ENCODE data around the gene TGM4. TPM values are rescaled to one million over a fixed set of nuclear protein-coding genes. Genes with fewer than 3 reads are reported as not detected.
A peak's percentile ranks its signal among the peaks of the same experiment; 100 is the strongest.
"Not testable (repeated sequence)": the region's sequence is repeated elsewhere in the genome, so short reads cannot be mapped to it uniquely, and the experiment has no call there.

Gene TGM4
- total RNA-seq, 4 donors from 2014 or later = not detected

DNA sequence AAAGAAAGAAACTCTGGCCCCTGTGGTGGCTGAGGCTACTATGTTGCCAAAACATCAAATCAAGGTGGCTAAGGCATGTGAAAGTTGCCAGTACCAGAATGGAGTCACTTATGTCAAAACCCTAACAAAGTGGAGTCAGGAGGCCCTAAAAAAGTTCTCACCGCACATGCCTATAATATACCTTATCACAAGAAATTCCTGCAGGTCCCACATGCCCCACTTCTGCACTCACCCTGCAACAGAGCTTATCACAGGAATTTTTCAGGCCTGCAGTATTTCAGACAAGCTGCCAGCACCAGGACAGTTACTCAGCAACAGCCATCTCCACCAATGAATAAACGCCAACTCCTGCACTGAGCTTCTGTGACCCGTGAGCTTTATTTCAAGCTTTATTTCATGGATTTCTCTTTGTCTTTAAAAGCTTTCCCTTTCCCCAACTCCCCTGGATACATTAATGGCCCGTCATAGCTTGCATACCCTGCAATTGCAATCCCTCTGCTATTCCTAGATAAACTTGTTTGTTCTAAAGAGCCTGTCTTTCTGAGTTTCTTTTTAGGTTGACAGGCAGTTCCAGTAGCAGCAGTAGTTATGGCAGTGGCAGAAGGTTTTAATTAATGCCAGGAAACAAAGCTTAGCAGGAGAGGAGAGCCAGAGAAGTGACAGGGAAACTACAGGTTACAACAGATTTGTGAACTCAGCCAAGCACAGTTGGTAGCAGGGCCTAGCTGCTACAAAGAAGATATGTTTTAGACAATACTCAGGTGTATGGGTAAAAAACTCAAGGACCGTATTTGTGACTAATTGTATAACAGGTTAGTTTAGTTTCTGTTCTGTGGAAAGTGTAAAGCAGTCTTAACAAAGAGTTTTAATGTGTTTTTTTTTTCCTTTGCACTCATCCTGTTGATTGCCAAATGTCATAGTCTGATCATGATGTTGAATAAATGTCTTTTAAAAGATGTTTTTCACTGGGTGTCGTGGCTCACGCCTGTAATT, 28.6 kb upstream of the TGM4 start:
- intact Hi-C loops (cut with DNase I; ENCODE audit: low total_unique reads) = no loop called here
- TF ChIP-seq POLR2A (IDR thresholded peaks at IDR 0.05) = no peak
- TF ChIP-seq, protein P1, sequence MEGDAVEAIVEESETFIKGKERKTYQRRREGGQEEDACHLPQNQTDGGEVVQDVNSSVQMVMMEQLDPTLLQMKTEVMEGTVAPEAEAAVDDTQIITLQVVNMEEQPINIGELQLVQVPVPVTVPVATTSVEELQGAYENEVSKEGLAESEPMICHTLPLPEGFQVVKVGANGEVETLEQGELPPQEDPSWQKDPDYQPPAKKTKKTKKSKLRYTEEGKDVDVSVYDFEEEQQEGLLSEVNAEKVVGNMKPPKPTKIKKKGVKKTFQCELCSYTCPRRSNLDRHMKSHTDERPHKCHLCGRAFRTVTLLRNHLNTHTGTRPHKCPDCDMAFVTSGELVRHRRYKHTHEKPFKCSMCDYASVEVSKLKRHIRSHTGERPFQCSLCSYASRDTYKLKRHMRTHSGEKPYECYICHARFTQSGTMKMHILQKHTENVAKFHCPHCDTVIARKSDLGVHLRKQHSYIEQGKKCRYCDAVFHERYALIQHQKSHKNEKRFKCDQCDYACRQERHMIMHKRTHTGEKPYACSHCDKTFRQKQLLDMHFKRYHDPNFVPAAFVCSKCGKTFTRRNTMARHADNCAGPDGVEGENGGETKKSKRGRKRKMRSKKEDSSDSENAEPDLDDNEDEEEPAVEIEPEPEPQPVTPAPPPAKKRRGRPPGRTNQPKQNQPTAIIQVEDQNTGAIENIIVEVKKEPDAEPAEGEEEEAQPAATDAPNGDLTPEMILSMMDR (IDR thresholded peaks at IDR 0.05) = no peak
- Histone ChIP-seq H3K4me1 (no peaks in the 10 kb centered on the region), H3K27me3 (no peaks in the 10 kb centered on the region), H3K27ac (peak overlapping the region; percentile 41 to 42), H3K4me3 (no peak overlapping the region), H3K9me3 (no peaks in the 10 kb centered on the region), H3K36me3 (no peaks in the 10 kb centered on the region)
- peak; percentile 25 to 27 for DNase-seq

DNA sequence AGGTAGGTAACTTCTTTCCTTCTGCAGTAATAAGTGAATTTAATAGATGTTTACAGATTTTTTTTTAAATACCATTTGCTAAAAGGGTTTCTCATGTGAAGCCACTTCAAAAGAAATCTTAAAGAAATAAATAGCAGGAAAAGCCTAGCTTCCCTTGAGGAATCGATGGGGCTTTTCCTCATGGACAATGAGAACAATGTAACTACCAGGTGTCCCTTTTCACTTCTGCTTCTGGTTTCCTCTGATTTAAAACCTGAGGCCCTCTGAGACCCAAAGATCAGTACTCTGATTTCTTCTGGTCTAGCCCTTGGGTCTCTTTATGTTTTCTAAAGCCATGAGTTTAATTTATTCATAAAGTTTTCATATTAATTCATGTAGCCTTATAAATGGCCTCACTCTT, 25.8 kb upstream of the TGM4 start:
- intact Hi-C loops (cut with DNase I; ENCODE audit: low total_unique reads) = no loop called here
- Histone ChIP-seq H3K4me1 (no peaks in the 10 kb centered on the region), H3K4me3 (no peak overlapping the region), H3K27ac (no peak overlapping the region), H3K27me3 (no peaks in the 10 kb centered on the region), H3K36me3 (no peaks in the 10 kb centered on the region), H3K9me3 (no peaks in the 10 kb centered on the region)
- no peak for TF ChIP-seq POLR2A (IDR thresholded peaks at IDR 0.05)
- TF ChIP-seq, protein P1 (IDR thresholded peaks at IDR 0.05) = no peak
- no peak for DNase-seq

DNA sequence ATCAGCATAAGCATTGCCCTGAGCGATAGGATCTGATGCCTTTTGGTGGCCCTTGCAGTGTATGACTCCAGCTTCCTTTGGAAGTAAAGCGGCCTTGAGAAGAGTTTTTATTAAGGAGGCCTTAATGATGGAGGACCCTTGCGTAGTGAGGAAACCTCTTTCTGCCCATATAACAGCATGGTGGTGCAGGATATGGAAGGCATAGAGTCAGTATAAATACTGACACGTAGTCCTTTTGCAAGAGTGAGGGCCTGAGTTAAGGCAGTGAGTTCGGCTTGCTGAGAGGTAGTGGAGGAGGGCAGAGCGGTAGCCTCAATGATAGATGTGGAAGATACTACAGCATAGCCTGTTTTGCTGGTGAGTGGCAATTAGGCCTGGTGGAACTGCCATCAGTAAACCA, 17.7 kb upstream of the TGM4 start:
- H3K27ac ChIP-seq; intact Hi-C loops (cut with DNase I; ENCODE audit: low total_unique reads); H3K9me3 ChIP-seq; H3K27me3 ChIP-seq; H3K4me1 ChIP-seq; H3K36me3 ChIP-seq; H3K4me3 ChIP-seq; DNase-seq: not testable (repeated sequence)

DNA sequence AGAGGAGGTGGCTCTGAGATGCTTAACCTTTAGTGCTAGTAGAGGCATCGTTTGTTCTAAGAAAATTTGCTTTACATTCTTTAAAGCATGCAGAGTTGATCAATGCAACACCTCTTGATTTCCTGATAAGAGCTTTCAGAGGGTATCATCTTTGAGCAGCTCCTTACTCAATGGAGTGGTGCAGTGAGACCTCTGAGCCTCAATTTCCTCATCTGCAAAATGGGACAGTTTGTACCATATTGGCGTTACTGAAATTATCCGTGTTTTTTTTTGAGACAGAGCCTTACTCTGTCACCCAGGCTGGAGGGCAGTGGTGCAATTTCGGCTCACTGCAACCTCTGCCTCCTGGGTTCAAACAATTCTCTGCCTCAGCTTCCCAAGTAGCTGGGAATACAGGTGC, 14.3 kb upstream of the TGM4 start:
- H3K27ac ChIP-seq = no peak overlapping the region
- H3K4me1 ChIP-seq = no peaks in the 10 kb centered on the region
- H3K27me3 ChIP-seq = no peaks in the 10 kb centered on the region
- TF ChIP-seq, protein P1 (IDR thresholded peaks at IDR 0.05) = no peak
- no peak for TF ChIP-seq POLR2A (IDR thresholded peaks at IDR 0.05)
- no peak overlapping the region for H3K4me3 ChIP-seq
- intact Hi-C loops (cut with DNase I; ENCODE audit: low total_unique reads) = no loop called here
- no peak for DNase-seq
- no peaks in the 10 kb centered on the region for H3K36me3 ChIP-seq
- no peaks in the 10 kb centered on the region for H3K9me3 ChIP-seq

- Histone ChIP-seq H3K36me3 (no peaks in the 10 kb centered on the region), H3K9me3 (no peaks in the 10 kb centered on the region), H3K27me3 (no peaks in the 10 kb centered on the region), H3K4me3 (peak within 1 kb of the TSS; percentile 50 to 75), H3K27ac (peak within 1 kb of the TSS; percentile 90 to 92), H3K4me1 (no peaks in the 10 kb centered on the region)
- intact Hi-C loops (cut with DNase I; ENCODE audit: low total_unique reads) = no loop called here
- peak; percentile 82 to 90 for DNase-seq
- peak; percentile 85 to 91 for TF ChIP-seq POLR2A (IDR thresholded peaks at IDR 0.05)
- TF ChIP-seq, protein P1 (IDR thresholded peaks at IDR 0.05) = peak; percentile 10 to 33 (median 25)
Observed at GRCh38 chr3:44861412-44862225, 12.8 kb upstream of the TGM4 start, which contains the start of gene TMEM42. TMEM42 (plus strand) TSS chr3:44861912; CDS start chr3:44861925, 13 bp downstream.

Data from uterus (tissue), 4 donors.